B cell (primary cell): ENCODE data around the gene CD1B. TPM values are rescaled to one million over a fixed set of nuclear protein-coding genes. Genes with fewer than 3 reads are reported as not detected.

Experiments
- ATAC-seq: fragments of 200-7000 bp; cut with Tn5 transposase; one replicate; pipeline ENCODE4 v1.10.0; 2021; ENCODE audit warnings: low read depth, mild to moderate bottlenecking, moderate number of reproducible peaks, moderate library complexity
- CTCF ChIA-PET: fragments of 350-600 bp; sonication (Branson Sonifier 250); formaldehyde crosslinking; loops from one replicate; lab custom pipeline; 2021; ENCODE audit warnings: antibody characterized with exemption, inconsistent platforms; lab: Charles Lee
- POLR2A ChIA-PET: fragments of 350-600 bp; sonication (Branson Sonifier 250); formaldehyde crosslinking; loops from one replicate; lab custom pipeline; 2021; ENCODE audit warnings: antibody characterized with exemption; lab: Charles Lee
- DNase-seq: peaks from one replicate; pipeline ENCODE4 v3.0.0; 2013
- H2AFZ ChIP-seq: 2 replicates; pipeline ENCODE4 v1.6.1; 2012; ENCODE audit warnings: mild to moderate bottlenecking, low read depth, low read length; ENCODE audit not compliant: insufficient read depth, poor library complexity, severe bottlenecking
- H3K27ac ChIP-seq, 2 donors: 1 replicate in 1 of 2; 2 replicates in 1 of 2; pipeline ENCODE4 v1.5.1; 2012 to 2013; ENCODE audit warnings: low read length in 2 of 2, mild to moderate bottlenecking in 2 of 2, moderate library complexity in 1 of 2
- H3K27me3 ChIP-seq, 4 experiments: fragments of 200-600 bp in 1 of 4; sonication (generic) in 1 of 4; replicated peaks in 1 of 4; 1 replicate in 2 of 4; 2 replicates in 2 of 4; pipeline versions ENCODE4 v1.6.1 to v1.7.0; 2013 to 2016; ENCODE audit warnings: low read length in 3 of 4, mild to moderate bottlenecking in 2 of 4, mixed read lengths in 1 of 4, moderate library complexity in 1 of 4; ENCODE audit not compliant: insufficient read depth in 4 of 4, control insufficient read depth in 3 of 4; ENCODE audit errors: control extremely low read depth in 1 of 4
- H3K36me3 ChIP-seq, 2 experiments: replicated peaks in 1 of 2; 1 replicate in 1 of 2; 2 replicates in 1 of 2; pipeline versions ENCODE4 v1.6.1 to v1.7.1; 2013; ENCODE audit warnings: low read length in 1 of 2; ENCODE audit not compliant: insufficient read depth in 2 of 2, control insufficient read depth in 1 of 2; ENCODE audit errors: control extremely low read depth in 1 of 2, extremely low read depth in 1 of 2
- H3K4me1 ChIP-seq, 2 donors: fragments of 200-600 bp in 1 of 2; sonication (generic) in 1 of 2; 1 replicate in 1 of 2; 2 replicates in 1 of 2; pipeline versions ENCODE4 v1.5.1 to v1.6.1; 2013 to 2017; ENCODE audit warnings: low read length in 2 of 2; ENCODE audit not compliant: control insufficient read depth in 2 of 2, insufficient read depth in 2 of 2
- H3K4me2 ChIP-seq: replicated peaks from 2 replicates; pipeline ENCODE3; 2012; ENCODE audit warnings: mild to moderate bottlenecking, low read depth, low read length; ENCODE audit not compliant: poor library complexity, severe bottlenecking
- H3K4me3 ChIP-seq, 5 experiments: fragments of 200-600 bp in 1 of 5; sonication (generic) in 1 of 5; 1 replicate in 3 of 5; 2 replicates in 2 of 5; pipeline versions ENCODE4 v1.5.1 to v1.7.0; 2011 to 2016; ENCODE audit warnings: low read length in 4 of 5, mild to moderate bottlenecking in 4 of 5, low read depth in 2 of 5, control low read depth in 1 of 5, moderate library complexity in 1 of 5; ENCODE audit not compliant: insufficient read depth in 1 of 5; ENCODE audit errors: control extremely low read depth in 1 of 5, extremely low read depth in 1 of 5
- H3K79me2 ChIP-seq: fragments of 200-600 bp; sonication (generic); one replicate; pipeline ENCODE4 v1.6.0; 2016; ENCODE audit warnings: low read length; ENCODE audit not compliant: control insufficient read depth, insufficient read depth
- H3K9ac ChIP-seq: fragments of 200-600 bp; sonication (generic); 2 replicates; pipeline ENCODE4 v1.6.1; 2017; ENCODE audit warnings: mild to moderate bottlenecking, low read length, moderate library complexity
- H3K9me3 ChIP-seq, 3 donors: one replicate each; pipeline versions ENCODE4 v1.6.1 to v1.7.1; 2013; ENCODE audit warnings: low read length in 2 of 3; ENCODE audit not compliant: control insufficient read depth in 2 of 3, insufficient read depth in 1 of 3; ENCODE audit errors: control extremely low read depth in 1 of 3
- H4K20me1 ChIP-seq: 2 replicates; pipeline ENCODE4 v1.6.0; 2012; ENCODE audit warnings: mild to moderate bottlenecking, low read length; ENCODE audit not compliant: insufficient read depth, control insufficient read depth, poor library complexity, severe bottlenecking
- H3K27ac Mint-ChIP-seq: one replicate; pipeline ENCODE4 v1.8.0; 2021; ENCODE audit warnings: mixed read lengths
- H3K27me3 Mint-ChIP-seq: one replicate; pipeline ENCODE4 v1.8.0; 2021; ENCODE audit warnings: mixed read lengths
- H3K4me1 Mint-ChIP-seq: one replicate; pipeline ENCODE4 v1.8.0; 2021; ENCODE audit warnings: mixed read lengths
- H3K4me3 Mint-ChIP-seq: one replicate; pipeline ENCODE4 v1.8.0; 2021; ENCODE audit warnings: mixed read lengths
- H3K9me3 Mint-ChIP-seq: one replicate; pipeline ENCODE4 v1.8.0; 2022; ENCODE audit warnings: mixed read lengths; ENCODE audit not compliant: insufficient read depth
- CTCF ChIP-seq: fragments of 200-600 bp; IDR thresholded peaks from one replicate; pipeline ENCODE4 v1.8.0; 2022; ENCODE audit warnings: antibody characterized with exemption, mild to moderate bottlenecking
- EZH2 ChIP-seq: IDR thresholded peaks from 2 replicates; pipeline ENCODE4 v1.6.1; 2012; ENCODE audit warnings: borderline replicate concordance, low read depth, mild to moderate bottlenecking, moderate library complexity, low read length; ENCODE audit not compliant: insufficient read depth, poor library complexity, severe bottlenecking
- WGBS: methylation state at CpG from one replicate; pipeline ENCODE4 v1.1.5; 2013; ENCODE audit warnings: missing lambda C conversion rate; ENCODE audit not compliant: insufficient coverage; 5-methylcytosine and 5-hydroxymethylcytosine counted together
- intact Hi-C: fragments of 100-400 bp; cut with micrococcal nuclease; formaldehyde crosslinking; loops from one replicate; pipeline ENCODE4 v1.10.0; 2022
- polyA plus RNA-seq: library from polyadenylated mRNA; depleted of rRNA; stranded (reverse); fragments of >200 nt; gene quantifications from 2 replicates; pipeline ENCODE4 v1.2.3, GENCODE V29; 2012
- total RNA-seq, 2 donors: library from RNA; stranded (reverse); fragments of 120-200 nt in 1 of 2; gene quantifications; 1 replicate in 1 of 2; 2 replicates in 1 of 2; pipeline versions ENCODE4 v1.2.3 to v1.2.4, GENCODE V29; 2013 to 2022

Gene CD1B
- total and polyA plus RNA-seq, 2 donors (not counting 1 experiment from before 2014, with no cell fraction given): 0.09 TPM; not detected in 1

DNA sequence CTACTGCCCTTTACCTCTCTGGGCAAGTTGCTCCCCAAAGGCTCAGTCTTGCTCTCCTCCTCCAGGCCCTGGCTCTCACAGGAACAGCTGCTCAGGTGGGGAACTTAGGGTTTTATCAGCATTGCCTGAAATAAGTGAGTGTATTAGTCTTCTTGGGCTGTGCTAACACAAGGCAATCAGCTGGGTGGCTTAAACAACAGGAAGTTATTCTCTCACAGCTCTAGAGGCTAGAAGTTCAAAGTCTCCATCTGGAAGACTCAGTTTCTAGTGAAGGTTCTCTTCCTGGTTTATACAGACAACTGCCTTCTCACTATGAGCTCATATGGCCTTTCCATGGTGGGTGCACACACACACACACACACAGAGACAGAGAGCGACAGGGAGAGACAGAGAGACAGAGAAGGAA lies 44.4 kb downstream of the CD1B start:
- ATAC-seq (peak; percentile 14), DNase-seq (peak; percentile 61)
- peaks cover 0 to 8% (median 6%) of the 10 kb centered on the region in 3 donors for H3K9me3 ChIP-seq
- H3K9me3 Mint-ChIP-seq: peaks cover 2% of the 10 kb centered on the region
- peak overlapping the region; percentile 75 to 79 for H3K27ac ChIP-seq
- H3K27me3 Mint-ChIP-seq: no peaks in the 10 kb centered on the region
- POLR2A ChIA-PET: no interaction called here
- H4K20me1 ChIP-seq: no peaks in the 10 kb centered on the region
- peak overlapping the region; percentile 4 for H2AFZ ChIP-seq
- peak overlapping the region; percentile 60 for H3K9ac ChIP-seq
- peak overlapping the region; percentile 86 for H3K4me3 Mint-ChIP-seq
- CTCF ChIA-PET: interaction anchor here (2.1 to 4.1 kb wide), 2 partner anchors 43 to 83 kb away, joined by 12 to 23 read pairs; no protein-coding TSS in a partner anchor
- H3K36me3 ChIP-seq: no peaks in the 10 kb centered on the region
- TF ChIP-seq EZH2: no peak
- TF ChIP-seq CTCF: no peak
- peaks cover 12% of the 10 kb centered on the region for H3K79me2 ChIP-seq
- peaks cover 62% of the 10 kb centered on the region for H3K4me1 Mint-ChIP-seq
- WGBS: no CpG with 5 or more reads among the region's 1 CpG
- no peaks in the 10 kb centered on the region for H3K27me3 ChIP-seq
- H3K4me1 ChIP-seq: peaks cover 89 to 98% of the 10 kb centered on the region in 2 donors
- intact Hi-C loops: loop anchor here (2.0 to 10.0 kb wide), 4 partner anchors 82 to 780 kb away; no protein-coding TSS in a partner anchor
- H3K4me2 ChIP-seq: peak overlapping the region; percentile 70
- peak overlapping the region; percentile 3 to 59 (median 28) for H3K4me3 ChIP-seq
- peak overlapping the region; percentile 94 for H3K27ac Mint-ChIP-seq

DNA sequence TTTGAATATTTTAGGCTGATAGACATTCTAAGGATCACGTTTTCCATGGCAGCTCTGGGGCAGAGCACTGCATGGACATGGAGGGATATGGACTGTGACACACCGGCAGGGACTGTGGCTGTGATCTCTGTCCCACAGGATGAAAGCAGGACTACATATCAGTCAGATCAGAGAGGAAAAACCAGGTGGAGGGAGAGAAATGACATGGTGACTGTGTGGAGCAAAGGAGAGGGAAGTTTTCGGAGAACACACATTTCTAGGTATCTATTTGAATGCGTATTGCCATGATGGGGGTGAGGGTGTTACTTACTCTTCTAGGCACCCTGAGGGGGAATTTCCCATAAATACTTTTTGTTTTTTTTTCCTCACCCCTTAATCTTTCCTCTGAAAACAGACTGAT lies 44.8 kb downstream of the CD1B start:
- H3K27me3 ChIP-seq: no peaks in the 10 kb centered on the region
- peak overlapping the region; percentile 86 for H3K4me3 Mint-ChIP-seq
- H3K79me2 ChIP-seq: peaks cover 9% of the 10 kb centered on the region
- no peaks in the 10 kb centered on the region for H4K20me1 ChIP-seq
- TF ChIP-seq EZH2: no peak
- no peak for TF ChIP-seq CTCF
- peak overlapping the region; percentile 70 for H3K4me2 ChIP-seq
- 32% methylated on average over 3 of the region's 4 CpGs for WGBS
- peak overlapping the region; percentile 60 for H3K9ac ChIP-seq
- DNase-seq: peak; percentile 63
- peaks cover 4% of the 10 kb centered on the region for H3K9me3 Mint-ChIP-seq
- no peaks in the 10 kb centered on the region for H3K36me3 ChIP-seq
- peak overlapping the region; percentile 94 for H3K27ac Mint-ChIP-seq
- peaks cover 0 to 8% (median 6%) of the 10 kb centered on the region in 3 donors for H3K9me3 ChIP-seq
- POLR2A ChIA-PET: interaction anchor here (1.0 kb wide), 1 partner anchor 43 kb away, joined by 3 read pairs; no protein-coding TSS in a partner anchor
- peaks cover 66% of the 10 kb centered on the region for H3K4me1 Mint-ChIP-seq
- peak overlapping the region; percentile 4 for H2AFZ ChIP-seq
- intact Hi-C loops: loop anchor here (2.0 to 10.0 kb wide), 4 partner anchors 82 to 781 kb away; no protein-coding TSS in a partner anchor
- no peaks in the 10 kb centered on the region for H3K27me3 Mint-ChIP-seq
- H3K4me3 ChIP-seq: peak overlapping the region; percentile 3 to 59 (median 30)
- no peak for ATAC-seq
- CTCF ChIA-PET: interaction anchor here (2.1 to 4.1 kb wide), 2 partner anchors 43 to 83 kb away, joined by 12 to 23 read pairs; no protein-coding TSS in a partner anchor
- H3K27ac ChIP-seq: peak overlapping the region; percentile 75 to 79
- H3K4me1 ChIP-seq: peaks cover 87 to 98% of the 10 kb centered on the region in 2 donors
